Stimulated activated CD4-positive, alpha-beta T cell treated with anti-CD3 and anti-CD28 coated beads, Interleukin-2, amount 100 ng/mL, for 24 hours (primary cell): ENCODE measurements around the gene SFXN1.

Source experiments
- DNase-seq, 2 donors: peaks; one replicate each; pipeline ENCODE4 v3.0.0-alpha.2; 2020

SFXN1 gene

DNA sequence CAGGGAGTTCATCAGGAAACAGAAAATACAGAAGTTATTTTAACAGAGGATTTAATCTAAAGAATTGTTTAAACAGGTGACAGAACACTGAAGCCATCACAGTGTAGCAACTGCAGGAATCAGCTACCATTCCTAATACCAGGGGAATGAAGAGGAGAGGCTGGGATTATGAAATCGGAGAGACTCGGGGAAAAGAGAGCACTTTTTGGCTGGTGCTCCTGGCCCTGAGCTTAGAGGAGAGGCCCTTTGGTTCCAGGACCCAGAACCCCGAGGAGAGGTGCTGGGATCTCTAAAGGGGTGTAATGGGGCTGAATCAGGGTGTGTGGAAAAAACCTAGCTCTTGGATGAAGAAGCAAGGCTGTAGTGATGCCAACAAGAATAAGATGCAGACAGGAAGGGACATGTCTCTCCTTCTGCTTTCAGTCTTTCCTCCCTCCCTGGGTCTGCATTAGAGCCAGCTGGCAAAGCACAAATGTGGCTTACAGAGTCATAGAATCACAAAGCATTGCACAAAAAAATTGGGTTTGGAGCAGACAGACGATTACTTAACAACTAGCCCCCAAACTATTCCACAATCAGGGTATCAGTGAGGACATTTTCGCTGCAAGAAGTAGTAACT lies 11.6 kb upstream of the SFXN1 start:
- no peak for DNase-seq

- DNase-seq = no peak
Observed at GRCh38 chr5:175467983-175468690, 10.2 kb upstream of the SFXN1 start.

DNA sequence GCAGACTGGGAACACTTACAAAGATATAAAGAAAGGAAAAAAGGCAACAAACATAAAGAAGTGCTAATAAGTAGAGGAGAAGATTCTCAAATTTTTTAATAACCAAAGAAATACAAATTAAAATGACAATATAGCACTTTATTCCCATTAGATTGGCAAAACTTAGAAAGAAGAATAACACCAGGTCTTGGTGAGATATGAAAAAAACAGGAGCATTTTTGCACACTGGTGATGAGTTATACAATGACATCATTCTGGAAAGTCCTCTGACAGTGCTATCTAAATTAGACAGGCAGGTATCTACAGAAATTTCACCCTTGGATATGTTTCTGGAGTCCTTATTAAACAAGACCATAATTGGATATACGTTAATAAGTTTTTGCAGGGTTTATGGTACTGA lies 9.5 kb upstream of the SFXN1 start:
- no peak for DNase-seq

DNA sequence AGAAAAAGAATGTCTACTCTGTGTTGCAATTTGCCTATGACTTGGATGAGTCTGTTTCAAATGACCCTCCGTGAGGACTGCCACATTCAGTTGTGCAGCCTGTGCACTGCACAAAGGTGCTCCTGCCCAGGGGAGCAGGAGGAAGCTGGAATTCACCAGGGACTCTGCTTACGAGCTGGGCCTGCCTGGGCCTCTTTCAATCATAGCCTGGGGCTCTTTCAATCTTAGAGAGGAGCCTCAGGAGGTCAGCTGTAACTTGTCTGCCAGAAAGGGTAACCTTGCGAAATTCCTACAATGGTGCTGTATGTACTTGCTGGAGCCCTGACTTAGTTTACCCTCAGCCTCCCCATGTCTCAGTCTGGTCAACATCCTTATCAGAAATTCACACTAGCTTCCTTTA lies 8.4 kb upstream of the SFXN1 start:
- no peak for DNase-seq

DNA sequence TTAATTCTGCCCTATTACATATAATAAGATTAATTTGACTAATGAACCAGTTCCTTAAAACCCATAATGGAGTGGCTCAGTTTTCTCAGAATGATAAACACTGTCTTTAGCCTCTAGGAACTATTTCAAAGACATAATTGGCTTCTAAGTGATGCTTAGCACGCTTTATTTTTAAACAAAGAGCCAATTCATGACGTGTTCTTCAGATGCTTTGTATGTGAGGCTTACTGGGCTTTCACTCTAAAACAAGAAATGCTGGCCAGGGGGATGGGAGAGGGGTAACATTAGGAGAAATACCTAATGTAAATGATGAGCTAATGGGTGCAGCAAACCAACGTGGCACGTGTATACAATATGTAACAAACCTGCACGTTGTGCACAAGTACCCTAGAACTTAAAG lies 7.6 kb upstream of the SFXN1 start:
- DNase-seq = no peak

GRCh38 chr5:175471196-175471595 lies 7.2 kb upstream of the SFXN1 start:
- no peak for DNase-seq

DNA sequence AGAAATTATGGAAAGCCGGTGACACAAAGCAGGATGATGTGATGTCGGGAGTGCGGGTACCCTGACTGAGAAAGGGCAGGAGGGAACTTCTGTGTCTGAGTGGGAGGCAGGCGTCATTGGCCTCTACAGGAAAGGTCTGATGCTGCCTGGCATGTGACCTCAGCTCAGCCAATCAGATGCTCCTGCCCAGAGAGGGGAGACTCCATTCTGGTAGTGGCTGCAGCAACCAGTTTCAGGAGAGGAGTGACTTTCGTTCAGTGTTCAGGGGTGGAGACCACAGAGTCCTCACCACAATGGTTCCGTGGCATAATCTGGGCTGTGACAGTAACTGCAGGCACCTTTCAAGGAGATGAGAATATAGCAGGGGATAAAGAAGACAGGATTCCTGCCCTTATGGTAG lies 6.7 kb upstream of the SFXN1 start:
- DNase-seq = peak in 1 of 2 donors; percentile 43

DNA sequence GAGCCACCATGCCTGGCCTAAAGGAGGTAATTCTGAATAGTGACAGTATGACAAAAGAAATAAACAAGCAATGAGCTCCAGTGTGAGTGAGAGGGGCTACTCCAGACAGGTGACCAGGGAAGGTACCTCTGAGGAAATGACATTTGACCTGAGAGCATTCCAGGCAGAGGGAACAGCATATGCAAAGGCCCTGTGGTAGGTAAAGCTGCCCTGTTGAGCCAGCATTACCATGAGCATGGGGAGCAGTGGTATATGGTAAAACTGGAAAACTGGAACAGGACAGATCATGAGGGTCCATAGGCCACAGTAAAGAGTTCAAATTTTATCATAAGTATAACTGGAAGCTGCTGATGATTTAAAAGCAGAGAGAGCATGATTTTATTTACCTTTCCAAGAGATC lies 6.0 kb upstream of the SFXN1 start:
- no peak for DNase-seq

DNA sequence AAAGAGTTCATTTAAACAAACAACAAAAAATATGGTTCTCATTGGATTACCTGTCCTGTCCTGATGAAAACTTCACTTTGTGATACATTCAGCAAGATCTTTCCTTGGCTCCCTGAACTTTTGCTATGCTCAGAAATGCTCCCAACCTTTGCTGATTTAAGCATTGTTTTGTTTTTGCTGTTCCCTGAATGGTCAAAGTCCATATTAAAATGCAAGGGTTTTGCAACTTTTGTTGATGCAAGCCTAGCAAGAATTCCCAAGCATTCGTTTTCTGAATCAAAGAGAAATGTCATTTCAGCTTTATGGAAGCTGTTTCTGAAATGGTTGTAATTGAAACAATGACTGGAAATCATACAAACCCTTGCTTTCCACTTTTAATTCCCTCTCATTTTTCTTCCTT lies 3.1 kb upstream of the SFXN1 start:
- no peak for DNase-seq

- no peak for DNase-seq
Observed at GRCh38 chr5:175477440-175477839, 920 bp upstream of the SFXN1 start.

- DNase-seq = no peak
Observed at GRCh38 chr5:175478008-175478383, 364 bp upstream of the SFXN1 start.

DNA sequence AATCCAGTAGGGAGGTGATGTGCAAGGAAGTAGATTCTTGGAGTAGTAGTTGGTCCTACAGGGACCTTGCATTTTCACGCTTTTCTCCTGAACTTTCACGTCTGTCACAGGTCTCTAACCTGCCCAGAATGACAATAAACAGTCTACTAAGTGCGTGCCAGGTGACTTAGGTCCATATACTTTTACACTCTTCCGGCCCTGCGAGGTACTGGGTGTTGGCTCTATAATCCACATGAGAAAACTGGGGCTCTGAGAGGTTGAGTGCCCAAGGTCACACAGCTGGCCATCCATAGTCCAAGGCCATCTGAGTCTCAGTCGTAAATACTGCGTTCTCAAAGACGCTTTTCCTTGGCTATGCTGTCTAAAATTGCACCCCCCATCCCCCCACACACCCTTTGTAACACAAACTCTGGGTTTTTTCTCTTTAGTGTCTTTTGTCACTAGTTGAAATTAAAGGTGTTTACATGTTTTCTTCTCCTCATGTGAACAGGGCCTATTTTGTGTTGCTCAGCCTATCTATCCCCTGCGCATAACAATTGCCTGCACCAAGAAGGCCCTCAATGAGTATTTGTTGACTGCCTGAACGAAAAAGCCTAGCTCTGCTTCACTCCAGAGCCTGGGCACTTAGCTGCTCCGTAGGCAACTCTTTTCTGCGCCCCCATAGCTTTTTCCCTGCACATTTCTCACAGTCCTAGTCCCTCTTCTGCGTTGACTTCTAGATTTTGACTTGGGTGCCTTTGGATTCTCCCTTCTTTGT lies 943 bp downstream of the SFXN1 start:
- no peak for DNase-seq

GRCh38 chr5:175483337-175483736 lies 5.0 kb downstream of the SFXN1 start:
- no peak for DNase-seq

DNA sequence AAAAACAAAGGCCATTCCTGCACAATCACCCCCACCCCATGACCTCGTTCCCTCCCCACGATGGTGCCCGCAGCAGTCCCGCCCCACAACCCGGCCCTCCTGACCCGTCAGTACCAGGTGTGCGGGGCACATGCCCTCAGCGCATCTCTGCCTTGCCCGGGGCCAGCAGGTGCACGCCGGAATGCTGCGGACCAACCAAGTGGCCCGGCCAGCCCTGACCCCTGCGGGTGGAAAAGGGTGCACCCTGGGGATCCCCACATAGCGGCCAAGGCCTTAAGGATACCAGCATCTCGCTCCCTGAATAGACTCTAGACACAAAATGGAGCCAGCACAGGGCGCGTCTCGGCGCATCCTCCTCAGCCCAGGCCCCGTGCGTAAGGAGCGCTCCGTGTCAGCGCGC lies 6.0 kb downstream of the SFXN1 start:
- no peak for DNase-seq

GRCh38 chr5:175484829-175485228 lies 6.5 kb downstream of the SFXN1 start:
- DNase-seq = no peak

- DNase-seq = no peak
Observed at GRCh38 chr5:175485631-175486030, 7.3 kb downstream of the SFXN1 start.

- DNase-seq = no peak
Observed at GRCh38 chr5:175487514-175488222, 9.3 kb downstream of the SFXN1 start.

- no peak for DNase-seq
Observed at GRCh38 chr5:175489693-175490443, 11.5 kb downstream of the SFXN1 start.

DNA sequence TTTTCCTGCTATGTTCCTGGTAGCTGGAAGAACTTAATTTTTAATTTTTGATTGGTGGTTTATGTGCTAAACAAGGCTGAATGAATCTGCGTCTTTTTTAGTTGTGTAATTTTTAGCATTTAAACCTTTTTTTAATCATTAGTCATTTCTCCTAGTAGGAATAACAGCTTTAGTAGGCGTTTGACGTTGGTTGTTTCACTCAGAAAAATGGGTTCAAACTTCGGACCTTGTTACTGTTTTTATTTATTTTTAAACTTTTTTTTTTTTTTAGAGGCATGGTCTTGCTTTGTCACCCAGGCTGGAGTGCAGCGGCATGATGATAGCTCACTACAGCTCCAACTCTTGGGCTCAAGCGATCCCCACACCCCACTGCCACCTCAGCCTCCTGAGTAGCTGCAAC lies 12.9 kb downstream of the SFXN1 start:
- no peak for DNase-seq

- no peak for DNase-seq
Observed at GRCh38 chr5:175493260-175493659, 14.9 kb downstream of the SFXN1 start.

DNA sequence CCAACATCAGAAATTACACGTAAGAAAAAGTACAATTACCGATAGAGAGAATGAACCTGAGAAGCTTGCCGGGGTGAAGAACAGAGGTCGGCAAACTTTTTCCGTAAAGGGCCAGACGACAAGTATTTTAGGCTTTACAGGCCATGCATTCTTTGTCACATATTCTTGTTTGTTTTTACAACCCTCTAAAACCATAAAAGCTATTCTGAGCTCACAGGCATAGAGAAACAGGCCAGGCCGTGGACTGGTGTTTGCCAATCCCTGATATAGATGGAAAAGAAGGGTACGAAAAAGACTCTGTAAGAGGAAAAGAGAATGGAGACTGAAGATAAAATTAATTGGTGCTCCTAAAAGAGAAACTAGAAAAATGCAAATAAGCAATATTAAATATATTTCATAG lies 15.4 kb downstream of the SFXN1 start:
- DNase-seq = no peak

- no peak for DNase-seq
Observed at GRCh38 chr5:175494264-175495183, 16.2 kb downstream of the SFXN1 start.
